Measurements from ENCODE around the gene CDH15.

Gene CDH15

GRCh38 chr16:89135166-89135565 lies 36.4 kb upstream of the CDH15 start:
- ATAC-seq (ENCODE audit: insufficient read depth, low read depth) = no peak
- no peak overlapping the region for H3K4me3 ChIP-seq (ENCODE audit: low read depth in 1 of 2, low read length in 2 of 2)
- H3K27me3 ChIP-seq (ENCODE audit: insufficient read depth, low read length, poor library complexity) = no peaks in the 10 kb centered on the region
- no peak overlapping the region for H3K9ac ChIP-seq (ENCODE audit: low read depth, low read length)
- H3K4me1 ChIP-seq (ENCODE audit: insufficient read depth, low read length) = no peaks in the 10 kb centered on the region
- H2AFZ ChIP-seq (ENCODE audit: low read depth, low read length) = no peak overlapping the region
- no peak for DNase-seq
- peaks cover 17% of the 10 kb centered on the region for H4K20me1 ChIP-seq (ENCODE audit: insufficient read depth, low read length)
- TF ChIP-seq EZH2 (IDR thresholded peaks at IDR 0.05; ENCODE audit: borderline replicate concordance, low read depth, low read length, severe bottlenecking) = no peak
- no peak for TF ChIP-seq CTCF (IDR thresholded peaks at IDR 0.05; ENCODE audit: borderline replicate concordance, extremely low read depth, low read length, poor library complexity, severe bottlenecking)
- peaks cover 58% of the 10 kb centered on the region for H3K36me3 ChIP-seq (ENCODE audit: insufficient read depth, low read length)
- no peak overlapping the region for H3K27ac ChIP-seq (ENCODE audit: low read length)
- no peak overlapping the region for H3K4me2 ChIP-seq (ENCODE audit: insufficient read depth, low read length)
- 0 out of 2 replicates have a peak, but pooled peaks cover 3% of the 10 kb centered on the region for H3K79me2 ChIP-seq (ENCODE audit: insufficient read depth, low read length)
- H3K9me3 ChIP-seq (ENCODE audit: insufficient read depth, low read length, severe bottlenecking) = no peaks in the 10 kb centered on the region

- Histone ChIP-seq H3K79me2 (ENCODE audit: insufficient read depth, low read length) (0 out of 2 replicates have a peak, but pooled peaks cover 2% of the 10 kb centered on the region), H3K9ac (ENCODE audit: low read depth, low read length) (no peak overlapping the region), H3K27ac (ENCODE audit: low read length) (no peak overlapping the region), H3K27me3 (ENCODE audit: insufficient read depth, low read length, poor library complexity) (no peaks in the 10 kb centered on the region), H3K4me2 (ENCODE audit: insufficient read depth, low read length) (no peak overlapping the region), H3K4me3 (ENCODE audit: low read depth in 1 of 2, low read length in 2 of 2) (no peak overlapping the region), H4K20me1 (ENCODE audit: insufficient read depth, low read length) (peaks cover 17% of the 10 kb centered on the region), H3K9me3 (ENCODE audit: insufficient read depth, low read length, severe bottlenecking) (no peaks in the 10 kb centered on the region), H3K36me3 (ENCODE audit: insufficient read depth, low read length) (peaks cover 65% of the 10 kb centered on the region), H3K4me1 (ENCODE audit: insufficient read depth, low read length) (no peaks in the 10 kb centered on the region), H2AFZ (ENCODE audit: low read depth, low read length) (no peak overlapping the region)
- TF ChIP-seq EZH2 (IDR thresholded peaks at IDR 0.05; ENCODE audit: borderline replicate concordance, low read depth, low read length, severe bottlenecking) (no peak), CTCF (IDR thresholded peaks at IDR 0.05; ENCODE audit: borderline replicate concordance, extremely low read depth, low read length, poor library complexity, severe bottlenecking) (no peak)
- DNase-seq = no peak
- ATAC-seq (ENCODE audit: insufficient read depth, low read depth) = no peak
Observed at GRCh38 chr16:89135971-89136765, 35.4 kb upstream of the CDH15 start.

GRCh38 chr16:89136931-89137330 lies 34.6 kb upstream of the CDH15 start:
- DNase-seq = no peak
- Histone ChIP-seq H3K9ac (ENCODE audit: low read depth, low read length) (no peak overlapping the region), H3K4me2 (ENCODE audit: insufficient read depth, low read length) (no peak overlapping the region), H3K36me3 (ENCODE audit: insufficient read depth, low read length) (peaks cover 66% of the 10 kb centered on the region), H3K27ac (ENCODE audit: low read length) (no peak overlapping the region), H3K4me1 (ENCODE audit: insufficient read depth, low read length) (no peaks in the 10 kb centered on the region), H3K4me3 (ENCODE audit: low read depth in 1 of 2, low read length in 2 of 2) (no peak overlapping the region), H3K9me3 (ENCODE audit: insufficient read depth, low read length, severe bottlenecking) (no peaks in the 10 kb centered on the region), H2AFZ (ENCODE audit: low read depth, low read length) (no peak overlapping the region), H3K27me3 (ENCODE audit: insufficient read depth, low read length, poor library complexity) (no peaks in the 10 kb centered on the region), H3K79me2 (ENCODE audit: insufficient read depth, low read length) (no peaks in the 10 kb centered on the region), H4K20me1 (ENCODE audit: insufficient read depth, low read length) (peaks cover 17% of the 10 kb centered on the region)
- no peak for ATAC-seq (ENCODE audit: insufficient read depth, low read depth)
- TF ChIP-seq EZH2 (IDR thresholded peaks at IDR 0.05; ENCODE audit: borderline replicate concordance, low read depth, low read length, severe bottlenecking) = no peak
- TF ChIP-seq CTCF (IDR thresholded peaks at IDR 0.05; ENCODE audit: borderline replicate concordance, extremely low read depth, low read length, poor library complexity, severe bottlenecking) = no peak
